Measurements from ENCODE around the gene ERC1.

DNA sequence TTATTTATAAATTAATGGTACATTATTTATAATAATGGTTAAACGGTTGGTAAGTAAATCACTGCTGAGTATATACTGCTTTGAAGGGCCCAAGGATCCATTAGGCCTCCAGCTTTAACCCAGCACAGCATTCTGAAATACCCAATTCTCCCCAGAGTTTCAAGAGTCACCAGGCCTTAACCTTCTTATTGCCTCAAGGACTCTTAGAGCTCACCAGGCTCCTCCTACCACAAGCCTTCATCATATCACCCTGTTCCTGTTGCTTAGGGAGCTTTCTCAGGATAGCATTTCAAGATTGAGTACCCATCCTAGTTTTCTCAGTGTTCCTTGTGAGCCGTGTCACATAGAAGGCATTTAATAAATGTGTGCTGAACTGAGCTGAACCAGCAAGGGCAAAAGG is 360.9 kb downstream of the ERC1 start:
- TF ChIP-seq, protein P1, sequence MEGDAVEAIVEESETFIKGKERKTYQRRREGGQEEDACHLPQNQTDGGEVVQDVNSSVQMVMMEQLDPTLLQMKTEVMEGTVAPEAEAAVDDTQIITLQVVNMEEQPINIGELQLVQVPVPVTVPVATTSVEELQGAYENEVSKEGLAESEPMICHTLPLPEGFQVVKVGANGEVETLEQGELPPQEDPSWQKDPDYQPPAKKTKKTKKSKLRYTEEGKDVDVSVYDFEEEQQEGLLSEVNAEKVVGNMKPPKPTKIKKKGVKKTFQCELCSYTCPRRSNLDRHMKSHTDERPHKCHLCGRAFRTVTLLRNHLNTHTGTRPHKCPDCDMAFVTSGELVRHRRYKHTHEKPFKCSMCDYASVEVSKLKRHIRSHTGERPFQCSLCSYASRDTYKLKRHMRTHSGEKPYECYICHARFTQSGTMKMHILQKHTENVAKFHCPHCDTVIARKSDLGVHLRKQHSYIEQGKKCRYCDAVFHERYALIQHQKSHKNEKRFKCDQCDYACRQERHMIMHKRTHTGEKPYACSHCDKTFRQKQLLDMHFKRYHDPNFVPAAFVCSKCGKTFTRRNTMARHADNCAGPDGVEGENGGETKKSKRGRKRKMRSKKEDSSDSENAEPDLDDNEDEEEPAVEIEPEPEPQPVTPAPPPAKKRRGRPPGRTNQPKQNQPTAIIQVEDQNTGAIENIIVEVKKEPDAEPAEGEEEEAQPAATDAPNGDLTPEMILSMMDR (IDR thresholded peaks at IDR 0.05), result no peak
- TF ChIP-seq SIN3A (IDR thresholded peaks at IDR 0.05; ENCODE audit: borderline replicate concordance, insufficient read depth, low read depth, low read length) (no peak), POLR2AphosphoS5 (IDR thresholded peaks at IDR 0.05; ENCODE audit: low read depth, low read length) (no peak)
